Stimulated activated CD4-positive, alpha-beta T cell treated with anti-CD3 and anti-CD28 coated beads, Interleukin-2, amount 100 ng/mL, for 4 hours (primary cell): Measurements from ENCODE around the gene GIMAP5.

Experiments used
- DNase-seq: peaks from one replicate; pipeline ENCODE4 v3.0.0-alpha.2; 2020; ENCODE audit warnings: low read depth

Gene GIMAP5

GRCh38 chr7:150735596-150736358 is 1.4 kb upstream of the GIMAP5 start:
- DNase-seq: no peak

- no peak for DNase-seq
Measured at GRCh38 chr7:150736864-150737263, 354 bp upstream of the GIMAP5 start.

GRCh38 chr7:150738092-150738491 is 874 bp downstream of the GIMAP5 start:
- DNase-seq: no peak

DNA sequence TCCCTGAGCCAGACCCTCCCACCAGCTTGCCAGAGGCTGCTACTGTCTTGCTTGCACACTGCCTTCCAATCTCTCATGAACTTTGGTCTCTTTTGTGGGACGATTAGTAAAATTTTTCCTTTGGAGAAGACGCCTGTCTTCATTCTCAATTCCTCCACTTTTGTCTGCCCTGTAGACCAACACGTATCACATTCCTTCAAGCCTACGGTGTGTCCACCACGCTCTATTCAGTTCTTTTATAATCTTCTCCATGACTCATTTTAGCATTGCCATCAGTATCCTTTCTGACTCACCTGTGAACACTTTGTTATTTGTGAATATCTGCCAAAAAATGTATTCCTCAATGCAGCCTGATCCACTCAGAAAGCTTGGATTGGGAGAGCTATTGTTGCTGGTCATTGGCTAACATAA is 1.4 kb downstream of the GIMAP5 start:
- no peak for DNase-seq

DNA sequence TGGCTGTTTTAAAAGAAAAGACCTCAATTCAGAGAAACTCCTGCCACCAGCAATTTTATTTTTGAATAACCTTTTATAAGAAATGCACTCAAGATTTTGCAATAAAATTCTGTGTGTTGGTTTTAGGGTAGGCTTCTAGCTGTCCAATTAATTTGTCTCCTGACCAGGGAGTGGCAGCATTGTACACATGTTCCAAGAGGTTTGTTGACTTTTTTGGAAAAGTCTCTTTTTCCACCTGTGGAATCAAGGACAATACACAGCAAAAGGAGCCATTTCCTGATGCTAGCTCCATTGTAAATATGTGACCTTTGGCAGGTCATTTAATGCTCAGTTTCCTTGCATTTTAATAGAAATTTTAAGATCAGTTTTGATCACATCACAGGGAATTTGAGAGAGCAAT is 1.8 kb downstream of the GIMAP5 start:
- no peak for DNase-seq

- no peak for DNase-seq
Measured at GRCh38 chr7:150740053-150740452, 2.8 kb downstream of the GIMAP5 start.

DNA sequence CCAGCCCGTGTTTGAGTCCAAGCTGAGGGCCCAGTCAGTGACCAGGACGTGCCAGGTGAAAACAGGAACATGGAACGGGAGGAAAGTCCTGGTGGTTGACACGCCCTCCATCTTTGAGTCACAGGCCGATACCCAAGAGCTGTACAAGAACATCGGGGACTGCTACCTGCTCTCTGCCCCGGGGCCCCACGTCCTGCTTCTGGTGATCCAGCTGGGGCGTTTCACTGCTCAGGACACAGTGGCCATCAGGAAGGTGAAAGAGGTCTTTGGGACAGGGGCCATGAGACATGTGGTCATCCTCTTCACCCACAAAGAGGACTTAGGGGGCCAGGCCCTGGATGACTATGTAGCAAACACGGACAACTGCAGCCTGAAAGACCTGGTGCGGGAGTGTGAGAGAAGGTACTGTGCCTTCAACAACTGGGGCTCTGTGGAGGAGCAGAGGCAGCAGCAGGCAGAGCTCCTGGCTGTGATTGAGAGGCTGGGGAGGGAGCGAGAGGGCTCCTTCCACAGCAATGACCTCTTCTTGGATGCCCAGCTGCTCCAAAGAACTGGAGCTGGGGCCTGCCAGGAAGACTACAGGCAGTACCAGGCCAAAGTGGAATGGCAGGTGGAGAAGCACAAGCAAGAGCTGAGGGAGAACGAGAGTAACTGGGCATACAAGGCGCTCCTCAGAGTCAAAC is 5.2 kb downstream of the GIMAP5 start:
- no peak for DNase-seq

DNA sequence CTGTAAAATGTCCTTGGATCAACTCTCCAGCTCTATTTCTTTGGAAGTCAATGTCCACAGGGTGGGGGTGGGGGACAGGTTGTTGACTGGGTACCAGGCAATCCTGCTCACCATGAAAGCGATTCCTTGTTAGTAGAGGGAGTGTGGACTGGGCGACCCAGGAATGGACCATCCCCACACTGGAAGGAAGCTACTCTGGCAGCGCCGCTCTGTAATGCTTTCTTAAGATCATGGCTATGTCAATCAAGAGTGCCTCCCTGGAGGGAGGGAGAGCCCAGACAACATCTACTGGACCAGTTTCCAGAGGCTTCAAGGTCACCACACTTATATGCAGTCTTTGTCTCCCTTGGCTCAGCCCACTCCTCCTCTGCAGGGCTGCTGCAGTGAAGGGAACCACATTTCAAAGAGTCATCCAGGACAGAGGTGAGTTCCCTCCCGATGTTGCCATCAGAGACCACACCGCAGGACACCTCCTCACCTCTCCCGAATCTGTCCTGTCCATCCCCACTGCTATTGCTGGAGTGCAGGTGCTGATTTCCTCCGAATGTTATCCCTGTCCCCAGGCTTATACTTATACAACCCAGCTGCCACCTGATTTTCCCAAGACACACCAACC is 6.9 kb downstream of the GIMAP5 start:
- DNase-seq: no peak

DNA sequence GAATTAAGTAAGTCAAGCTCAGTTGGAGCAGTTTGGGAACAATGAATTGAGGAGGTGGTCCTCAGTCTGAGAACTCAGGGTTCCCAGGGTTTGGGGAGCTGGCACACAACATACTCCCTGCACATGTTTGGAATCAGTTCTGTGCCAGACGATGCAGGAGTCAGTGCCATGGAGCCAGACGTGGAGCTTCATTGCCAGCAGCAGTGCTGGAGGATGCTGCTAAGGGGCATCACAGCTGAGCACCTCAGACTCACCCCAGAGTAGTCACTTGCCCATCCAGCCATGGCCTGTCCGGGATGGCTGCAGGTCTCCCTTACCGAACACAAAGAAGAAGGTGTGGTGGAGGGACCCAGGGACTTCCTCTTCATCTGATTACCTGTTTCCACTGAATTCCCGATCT is 7.9 kb downstream of the GIMAP5 start:
- DNase-seq: no peak

GRCh38 chr7:150745876-150746275 is 8.7 kb downstream of the GIMAP5 start:
- no peak for DNase-seq

GRCh38 chr7:150746921-150747320 is 9.7 kb downstream of the GIMAP5 start:
- DNase-seq: no peak

DNA sequence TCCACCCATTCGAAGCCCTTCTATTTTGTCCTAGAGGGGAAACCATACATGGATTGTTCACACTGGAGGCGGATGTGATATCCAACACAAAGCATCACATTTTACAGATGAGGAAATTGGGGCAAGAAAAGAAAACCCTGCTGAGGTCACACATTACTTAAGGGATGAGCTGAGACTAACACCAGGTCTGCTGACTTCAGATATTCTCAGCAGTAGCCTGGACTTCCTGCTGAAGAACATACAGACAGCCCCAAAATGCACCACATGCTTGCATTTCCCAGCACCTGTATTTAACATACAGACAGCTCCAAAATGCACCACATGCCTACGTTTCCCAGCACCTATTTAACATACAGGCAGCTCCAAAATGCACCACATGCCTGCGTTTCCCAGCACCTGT is 11.2 kb downstream of the GIMAP5 start:
- DNase-seq: no peak

DNA sequence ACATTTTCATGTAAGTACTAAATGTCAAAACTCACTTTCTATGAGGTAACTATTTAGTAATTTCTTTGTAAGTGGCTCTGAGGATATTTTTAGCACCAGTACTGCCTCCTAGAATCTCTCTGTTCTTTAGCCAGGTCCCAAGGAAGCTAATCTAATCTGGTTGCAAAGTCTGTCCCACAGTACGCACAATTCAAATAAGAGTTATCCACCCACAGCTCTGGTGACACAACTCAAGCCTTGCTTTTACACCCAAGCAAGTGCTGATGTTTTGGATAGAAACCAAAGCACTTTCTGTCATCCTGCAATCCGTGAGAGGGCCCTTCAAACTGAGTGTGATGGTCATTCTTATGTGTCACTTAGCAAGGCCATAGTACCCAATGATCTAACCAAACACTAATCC is 14.5 kb downstream of the GIMAP5 start:
- no peak for DNase-seq

DNA sequence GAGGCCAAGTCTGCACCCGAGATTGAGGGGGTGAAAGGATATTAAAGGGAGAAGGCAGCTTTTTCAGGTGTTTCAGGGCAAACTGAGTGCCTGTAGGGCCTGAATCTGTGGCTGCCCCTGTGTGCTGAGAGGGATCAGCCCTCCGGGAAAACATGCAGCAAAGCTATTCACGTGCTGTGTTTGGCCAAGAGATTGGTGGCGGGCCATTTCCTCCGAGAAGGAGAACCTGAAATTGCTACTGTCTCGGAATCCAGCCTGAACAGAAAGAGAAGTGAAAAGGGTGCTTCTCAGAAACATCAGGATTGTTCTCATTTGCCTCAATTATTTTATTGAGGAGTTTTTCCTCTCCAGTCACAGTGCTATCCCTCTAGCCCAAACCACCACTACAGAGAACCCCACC is 16.0 kb downstream of the GIMAP5 start:
- DNase-seq: no peak

GRCh38 chr7:150753826-150754603 is 16.8 kb downstream of the GIMAP5 start:
- DNase-seq: no peak

DNA sequence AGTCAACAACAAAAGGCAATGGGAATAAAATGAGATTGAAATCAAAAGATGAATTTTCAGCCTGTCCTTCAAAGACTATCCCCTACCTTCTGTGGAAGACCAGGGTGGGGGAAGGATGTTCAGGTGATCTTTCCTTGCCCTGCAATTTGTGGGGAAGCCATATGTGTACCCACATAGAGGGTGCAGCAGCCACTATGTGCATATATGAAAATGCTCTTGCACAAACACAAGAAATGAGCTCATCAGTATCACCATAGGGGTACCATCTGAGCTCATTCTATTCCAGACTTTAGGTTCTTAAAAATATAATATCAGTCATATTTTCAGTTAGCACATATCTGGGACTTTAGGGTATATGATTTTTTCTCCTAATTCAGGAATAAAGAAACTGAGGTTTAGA is 17.7 kb downstream of the GIMAP5 start:
- no peak for DNase-seq

DNA sequence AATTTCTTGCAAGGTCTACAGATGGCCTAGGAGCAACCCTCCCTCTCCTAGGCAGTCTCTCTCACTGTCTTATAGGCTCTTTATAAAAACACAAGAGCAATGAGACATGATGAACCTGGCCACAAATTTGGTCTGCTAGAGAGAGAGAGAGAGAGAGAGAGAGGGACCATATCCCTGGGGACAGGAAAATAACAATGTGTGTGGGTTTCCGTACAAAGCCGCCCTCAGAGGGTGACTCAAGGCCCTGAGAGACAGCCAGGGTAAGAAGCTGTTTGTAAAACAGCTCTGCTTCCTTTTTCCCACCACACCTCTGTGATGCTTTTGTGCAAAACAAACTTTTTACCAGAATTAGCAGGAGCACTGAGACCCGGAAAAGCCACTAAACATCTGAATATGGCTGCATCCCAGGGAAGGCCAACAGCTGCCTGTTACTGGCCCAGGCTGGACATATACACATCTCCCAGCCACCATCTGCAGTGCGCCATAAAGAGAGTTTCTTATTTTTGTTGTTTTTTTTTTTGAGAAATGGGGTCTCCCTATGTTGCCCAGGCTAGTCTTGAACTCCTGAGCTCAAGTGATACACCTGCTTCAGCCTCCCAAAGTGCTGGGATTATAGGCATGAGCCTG is 18.4 kb downstream of the GIMAP5 start:
- peak; percentile 68 for DNase-seq

GRCh38 chr7:150756166-150756565 is 18.9 kb downstream of the GIMAP5 start:
- no peak for DNase-seq

GRCh38 chr7:150756858-150757257 is 19.6 kb downstream of the GIMAP5 start:
- DNase-seq: no peak

GRCh38 chr7:150759479-150759878 is 22.3 kb downstream of the GIMAP5 start:
- no peak for DNase-seq

DNA sequence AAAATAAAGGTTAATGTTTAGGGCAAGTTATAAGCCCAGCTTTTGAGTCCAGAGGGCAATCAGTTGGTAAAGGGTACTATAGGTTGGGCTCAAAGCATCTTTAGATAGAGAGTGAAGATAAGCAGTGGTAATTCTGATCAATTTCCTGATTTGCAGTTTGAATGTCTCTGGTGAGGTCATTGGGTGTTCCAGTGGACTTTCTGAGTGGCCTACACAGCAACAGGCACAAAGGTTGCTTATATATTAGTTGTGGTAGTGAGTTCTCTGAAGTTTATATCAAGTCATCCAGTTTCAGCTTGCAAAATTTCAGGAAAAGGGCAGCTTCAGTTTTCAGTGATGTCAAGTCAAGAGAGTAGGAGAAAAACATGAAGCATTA is 29.1 kb downstream of the GIMAP5 start:
- DNase-seq: no peak

GRCh38 chr7:150769768-150770167 is 32.5 kb downstream of the GIMAP5 start:
- DNase-seq: no peak
